Activated CD8-positive, alpha-beta T cell treated with anti-CD3 and anti-CD28 coated beads for 36 hours (primary cell): ENCODE data around the gene BLOC1S4. TPM values are rescaled to one million over a fixed set of nuclear protein-coding genes. Genes with fewer than 3 reads are reported as not detected.
A peak's percentile ranks its signal among the peaks of the same experiment; 100 is the strongest.

Experiments
- ATAC-seq: fragments of 200-7000 bp; cut with Tn5 transposase; one replicate; pipeline ENCODE4 v1.10.0; 2021; ENCODE audit warnings: mild to moderate bottlenecking, moderate library complexity
- CTCF ChIA-PET: fragments of 350-600 bp; sonication (Branson Sonifier 250); formaldehyde crosslinking; loops from one replicate; lab custom pipeline; 2021; ENCODE audit warnings: antibody characterized with exemption; lab: Charles Lee
- POLR2A ChIA-PET: fragments of 350-600 bp; sonication (Branson Sonifier 250); formaldehyde crosslinking; loops from one replicate; lab custom pipeline; 2021; ENCODE audit warnings: antibody characterized with exemption; lab: Charles Lee
- DNase-seq: peaks from one replicate; pipeline ENCODE4 v3.0.0-alpha.2; 2020
- H3K27ac Mint-ChIP-seq: one replicate; pipeline ENCODE4 v1.8.0; 2021; ENCODE audit warnings: mild to moderate bottlenecking, mixed read lengths
- H3K27me3 Mint-ChIP-seq: one replicate; pipeline ENCODE4 v1.8.0; 2021; ENCODE audit warnings: mixed read lengths
- H3K36me3 Mint-ChIP-seq: one replicate; pipeline ENCODE4 v1.8.0; 2021; ENCODE audit warnings: low read depth, mixed read lengths
- H3K4me1 Mint-ChIP-seq: one replicate; pipeline ENCODE4 v1.8.0; 2021; ENCODE audit warnings: low read depth, mixed read lengths
- H3K4me3 Mint-ChIP-seq: one replicate; pipeline ENCODE4 v1.8.0; 2021; ENCODE audit warnings: mild to moderate bottlenecking, moderate library complexity, mixed read lengths
- H3K9me3 Mint-ChIP-seq: one replicate; pipeline ENCODE4 v1.8.0; 2021; ENCODE audit warnings: mixed read lengths
- intact Hi-C: fragments of 100-400 bp; cut with micrococcal nuclease; formaldehyde crosslinking; loops from one replicate; pipeline ENCODE4 v1.10.0; 2022
- total RNA-seq, 2 experiments: library from RNA; stranded (reverse); gene quantifications; one replicate each; pipeline ENCODE4 v1.2.3, GENCODE V29; 2021
- TF ChIP-seq, protein P1 (sequence below): fragments of 200-600 bp; IDR thresholded peaks from one replicate; pipeline ENCODE4 v1.8.0; 2022; ENCODE audit warnings: antibody characterized with exemption, mild to moderate bottlenecking

Gene BLOC1S4
- total RNA-seq, 2 experiments from 2014 or later: 19.1 to 21.8 TPM

- H3K27me3 Mint-ChIP-seq: no peaks in the 10 kb centered on the region
- POLR2A ChIA-PET: interaction anchor here (0.8 to 8.0 kb wide), 11 partner anchors 7 to 68 kb away, joined by 3 to 75 read pairs (median 4); partner anchors contain the start of genes BLOC1S4 and S100P
- ATAC-seq (peak; percentile 86), DNase-seq (peak; percentile 99)
- H3K4me3 Mint-ChIP-seq: peak within 1 kb of the TSS; percentile 99
- intact Hi-C loops: loop anchor here (2.0 to 5.0 kb wide), 2 partner anchors 37 to 69 kb away; partner anchors contain the start of gene MRFAP1
- CTCF ChIA-PET: interaction anchor here (0.6 to 7.3 kb wide), 17 partner anchors 8 to 392 kb away, joined by 3 to 66 read pairs (median 3); partner anchors contain the start of genes MRFAP1 and S100P
- TF ChIP-seq, protein P1, sequence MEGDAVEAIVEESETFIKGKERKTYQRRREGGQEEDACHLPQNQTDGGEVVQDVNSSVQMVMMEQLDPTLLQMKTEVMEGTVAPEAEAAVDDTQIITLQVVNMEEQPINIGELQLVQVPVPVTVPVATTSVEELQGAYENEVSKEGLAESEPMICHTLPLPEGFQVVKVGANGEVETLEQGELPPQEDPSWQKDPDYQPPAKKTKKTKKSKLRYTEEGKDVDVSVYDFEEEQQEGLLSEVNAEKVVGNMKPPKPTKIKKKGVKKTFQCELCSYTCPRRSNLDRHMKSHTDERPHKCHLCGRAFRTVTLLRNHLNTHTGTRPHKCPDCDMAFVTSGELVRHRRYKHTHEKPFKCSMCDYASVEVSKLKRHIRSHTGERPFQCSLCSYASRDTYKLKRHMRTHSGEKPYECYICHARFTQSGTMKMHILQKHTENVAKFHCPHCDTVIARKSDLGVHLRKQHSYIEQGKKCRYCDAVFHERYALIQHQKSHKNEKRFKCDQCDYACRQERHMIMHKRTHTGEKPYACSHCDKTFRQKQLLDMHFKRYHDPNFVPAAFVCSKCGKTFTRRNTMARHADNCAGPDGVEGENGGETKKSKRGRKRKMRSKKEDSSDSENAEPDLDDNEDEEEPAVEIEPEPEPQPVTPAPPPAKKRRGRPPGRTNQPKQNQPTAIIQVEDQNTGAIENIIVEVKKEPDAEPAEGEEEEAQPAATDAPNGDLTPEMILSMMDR: no peak
- H3K27ac Mint-ChIP-seq: peak within 1 kb of the TSS; percentile 98
- peaks cover 45% of the 10 kb centered on the region for H3K36me3 Mint-ChIP-seq
- H3K4me1 Mint-ChIP-seq: peaks cover 52% of the 10 kb centered on the region
- no peaks in the 10 kb centered on the region for H3K9me3 Mint-ChIP-seq
These were observed 6.5 kb upstream of the BLOC1S4 start, which contains the start of gene MRFAP1L1 for GRCh38 chr4:6709230-6710114. Gene MRFAP1L1, minus strand, starts transcription at chr4:6709865. Its CDS starts 236 bp downstream, at chr4:6709629.

GRCh38 chr4:6710282-6710681 is 5.7 kb upstream of the BLOC1S4 start:
- intact Hi-C loops: loop anchor here (2.0 kb wide), 1 partner anchor 69 kb away; the partner anchor contains the start of gene MRFAP1
- Mint-ChIP-seq H3K4me1 (peaks cover 48% of the 10 kb centered on the region), H3K9me3 (no peaks in the 10 kb centered on the region), H3K36me3 (peaks cover 38% of the 10 kb centered on the region), H3K27ac (peak overlapping the region; percentile 98), H3K27me3 (no peaks in the 10 kb centered on the region), H3K4me3 (peak overlapping the region; percentile 99)
- DNase-seq: no peak
- ATAC-seq: no peak
- CTCF ChIA-PET: interaction anchor here (1.0 to 7.3 kb wide), 9 partner anchors 8 to 391 kb away, joined by 3 to 66 read pairs (median 4); partner anchors contain the start of genes MRFAP1 and S100P
- TF ChIP-seq, protein P1: no peak
- POLR2A ChIA-PET: interaction anchor here (0.9 to 8.0 kb wide), 7 partner anchors 14 to 69 kb away, joined by 3 to 75 read pairs (median 10); partner anchors contain the start of gene S100P

- Mint-ChIP-seq H3K9me3 (no peaks in the 10 kb centered on the region), H3K27me3 (no peaks in the 10 kb centered on the region), H3K4me1 (peaks cover 47% of the 10 kb centered on the region), H3K36me3 (peaks cover 33% of the 10 kb centered on the region), H3K27ac (no peak overlapping the region), H3K4me3 (no peak overlapping the region)
- POLR2A ChIA-PET: interaction anchor here (8.0 kb wide), 1 partner anchor 35 kb away, joined by 75 read pairs; a partner anchor contains a TSS
- TF ChIP-seq, protein P1: no peak
- CTCF ChIA-PET: interaction anchor here (0.6 to 7.3 kb wide), 4 partner anchors 9 to 163 kb away, joined by 4 to 66 read pairs (median 6); a partner anchor contains a TSS
- DNase-seq (no peak), ATAC-seq (no peak)
- intact Hi-C loops: loop anchor here (2.0 kb wide), 1 partner anchor 70 kb away; the partner anchor contains the start of gene MRFAP1
These were observed 5.0 kb upstream of the BLOC1S4 start for GRCh38 chr4:6710996-6711395.

- DNase-seq (no peak), ATAC-seq (no peak)
- intact Hi-C loops: loop anchor here (5.0 kb wide), 1 partner anchor 38 kb away; no protein-coding TSS in a partner anchor
- ChIA-PET CTCF (interaction anchor here (1.4 to 4.5 kb wide), 3 partner anchors 13 to 159 kb away, joined by 3 to 40 read pairs (median 14); a partner anchor contains a TSS), POLR2A (interaction anchor here (1.0 to 4.9 kb wide), 10 partner anchors 7 to 158 kb away, joined by 3 to 42 read pairs (median 5); partner anchors contain the start of gene KIAA0232)
- Mint-ChIP-seq H3K36me3 (peaks cover 14% of the 10 kb centered on the region), H3K9me3 (no peaks in the 10 kb centered on the region), H3K27me3 (no peaks in the 10 kb centered on the region), H3K4me1 (peaks cover 36% of the 10 kb centered on the region), H3K4me3 (peak overlapping the region; percentile 32), H3K27ac (no peak overlapping the region)
- TF ChIP-seq, protein P1: no peak
These were observed 1.0 kb upstream of the BLOC1S4 start for GRCh38 chr4:6714954-6715353.
